Stimulated activated CD4-positive, alpha-beta T cell treated with anti-CD3 and anti-CD28 coated beads, Interleukin-1b, Interleukin-23, amount 100 ng/mL, for 48 hours (primary cell): ENCODE measurements around the gene CBLN2.

Experiments
- DNase-seq: peaks from one replicate; pipeline ENCODE4 v3.0.0-alpha.2; 2020

The CBLN2 gene

GRCh38 chr18:72544092-72544886 lies at the start of gene CBLN2:
TSS of gene CBLN2 (minus strand) at chr18:72544342. CDS start at chr18:72542160, 2,182 bp downstream.
- DNase-seq: peak; percentile 50

- DNase-seq: no peak
These were observed 44.2 kb upstream of the CBLN2 start for GRCh38 chr18:72588360-72588759.

- DNase-seq: no peak
These were observed 40.6 kb upstream of the CBLN2 start for GRCh38 chr18:72584787-72585186.

GRCh38 chr18:72581976-72582375 lies 37.8 kb upstream of the CBLN2 start:
- DNase-seq: no peak

GRCh38 chr18:72572896-72573295 lies 28.8 kb upstream of the CBLN2 start:
- no peak for DNase-seq

GRCh38 chr18:72566290-72566689 lies 22.1 kb upstream of the CBLN2 start:
- DNase-seq: no peak

- DNase-seq: no peak
These were observed 11.8 kb upstream of the CBLN2 start for GRCh38 chr18:72555968-72556367.

- no peak for DNase-seq
These were observed 11.0 kb upstream of the CBLN2 start for GRCh38 chr18:72555101-72555500.

GRCh38 chr18:72543357-72544055 lies 636 bp downstream of the CBLN2 start:
- no peak for DNase-seq

GRCh38 chr18:72542984-72543356 lies 1.2 kb downstream of the CBLN2 start:
- DNase-seq: no peak

- DNase-seq: no peak
These were observed 1.8 kb downstream of the CBLN2 start for GRCh38 chr18:72542342-72542741.

GRCh38 chr18:72541871-72542332 lies 2.2 kb downstream of the CBLN2 start:
- no peak for DNase-seq

GRCh38 chr18:72539901-72540300 lies 4.2 kb downstream of the CBLN2 start:
- no peak for DNase-seq

GRCh38 chr18:72530622-72531021 lies 13.5 kb downstream of the CBLN2 start:
- DNase-seq: no peak

GRCh38 chr18:72504866-72505265 lies 39.3 kb downstream of the CBLN2 start:
- DNase-seq: no peak

- DNase-seq: no peak
These were observed 41.3 kb downstream of the CBLN2 start for GRCh38 chr18:72502671-72503431.

GRCh38 chr18:72492497-72492896 lies 51.6 kb downstream of the CBLN2 start:
- DNase-seq: no peak
